GM19397 (cell line): ENCODE results near the gene SCP2.

Experiments
- ATAC-seq: cut with Tn5 transposase; IDR thresholded peaks from one replicate; pipeline ENCODE4 v1.9.1; 2021; ENCODE audit warnings: mild to moderate bottlenecking, moderate library complexity; ENCODE audit not compliant: unreplicated experiment

Gene SCP2, protein sequence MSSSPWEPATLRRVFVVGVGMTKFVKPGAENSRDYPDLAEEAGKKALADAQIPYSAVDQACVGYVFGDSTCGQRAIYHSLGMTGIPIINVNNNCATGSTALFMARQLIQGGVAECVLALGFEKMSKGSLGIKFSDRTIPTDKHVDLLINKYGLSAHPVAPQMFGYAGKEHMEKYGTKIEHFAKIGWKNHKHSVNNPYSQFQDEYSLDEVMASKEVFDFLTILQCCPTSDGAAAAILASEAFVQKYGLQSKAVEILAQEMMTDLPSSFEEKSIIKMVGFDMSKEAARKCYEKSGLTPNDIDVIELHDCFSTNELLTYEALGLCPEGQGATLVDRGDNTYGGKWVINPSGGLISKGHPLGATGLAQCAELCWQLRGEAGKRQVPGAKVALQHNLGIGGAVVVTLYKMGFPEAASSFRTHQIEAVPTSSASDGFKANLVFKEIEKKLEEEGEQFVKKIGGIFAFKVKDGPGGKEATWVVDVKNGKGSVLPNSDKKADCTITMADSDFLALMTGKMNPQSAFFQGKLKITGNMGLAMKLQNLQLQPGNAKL

GRCh38 chr1:52927212-52928014 lies at the start of gene SCP2:
Gene SCP2, plus strand, starts transcription at chr1:52927276. Its CDS starts 121 bp downstream, at chr1:52927397.
- peak; percentile 62 for ATAC-seq

GRCh38 chr1:52877554-52877953 lies 49.5 kb upstream of the SCP2 start:
- no peak for ATAC-seq

- no peak for ATAC-seq
These were observed 46.9 kb upstream of the SCP2 start for GRCh38 chr1:52880206-52880605.

DNA sequence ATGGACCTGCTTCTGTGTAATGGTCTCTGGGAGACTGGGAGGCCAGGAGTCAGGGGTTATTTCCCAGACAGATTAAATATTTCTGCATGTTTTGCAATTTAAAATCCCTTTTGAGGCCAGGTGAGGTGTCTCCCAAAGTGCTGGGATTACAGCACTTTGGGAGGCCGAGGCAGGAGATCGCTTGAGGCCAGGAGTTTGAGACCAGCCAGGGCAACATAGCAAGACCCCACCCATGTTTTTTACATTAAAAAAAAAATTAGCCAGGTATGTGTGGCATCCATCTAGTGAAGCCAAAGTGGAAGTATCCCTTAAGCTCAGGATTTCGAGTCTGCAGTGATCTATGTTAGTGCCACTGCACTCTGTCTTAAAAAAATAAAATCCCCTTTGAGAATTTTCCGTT lies 39.6 kb upstream of the SCP2 start:
- no peak for ATAC-seq

GRCh38 chr1:52892424-52893215 lies 34.5 kb upstream of the SCP2 start:
- no peak for ATAC-seq

DNA sequence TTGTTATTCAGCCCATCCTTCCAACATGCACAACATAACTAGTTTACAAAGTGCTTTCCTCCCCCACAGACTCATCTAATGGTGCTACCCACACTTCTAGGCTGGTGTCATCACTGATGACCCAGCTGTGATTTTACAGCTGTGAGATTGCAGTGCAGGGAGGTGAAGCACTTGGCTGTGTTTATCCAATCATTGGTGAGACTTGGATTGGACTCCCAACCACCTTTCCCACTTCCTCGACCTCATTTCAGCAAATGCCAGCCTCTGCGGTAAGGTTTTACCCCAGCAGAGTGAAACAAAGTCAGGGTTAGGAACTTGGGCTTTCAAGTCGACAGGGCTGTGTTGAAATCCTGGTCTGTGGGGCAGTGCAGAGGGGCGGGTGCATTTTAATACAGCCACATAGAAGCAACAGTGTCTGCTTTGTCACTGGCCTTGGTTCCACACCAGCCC lies 27.6 kb upstream of the SCP2 start:
- no peak for ATAC-seq

DNA sequence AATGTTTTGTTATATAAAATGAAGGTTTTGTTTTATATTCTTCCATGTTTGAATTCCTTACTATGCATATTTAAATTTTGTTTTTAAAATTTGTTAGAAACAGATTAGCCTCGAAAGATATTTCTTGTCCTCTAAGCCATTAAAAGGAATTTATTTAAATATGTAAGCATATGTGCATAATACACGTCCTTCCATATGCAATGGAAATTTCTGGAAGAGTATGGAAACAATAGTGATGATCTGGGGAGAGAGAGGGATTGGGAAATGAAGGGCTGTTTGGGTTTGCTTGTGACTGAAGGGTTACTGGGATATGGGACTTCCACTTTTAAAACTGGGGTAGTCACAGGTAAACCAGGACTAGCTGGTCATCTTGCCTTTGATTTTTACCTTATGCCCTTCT lies 26.7 kb upstream of the SCP2 start:
- no peak for ATAC-seq

GRCh38 chr1:52901384-52901783 lies 25.7 kb upstream of the SCP2 start:
- ATAC-seq, result no peak

DNA sequence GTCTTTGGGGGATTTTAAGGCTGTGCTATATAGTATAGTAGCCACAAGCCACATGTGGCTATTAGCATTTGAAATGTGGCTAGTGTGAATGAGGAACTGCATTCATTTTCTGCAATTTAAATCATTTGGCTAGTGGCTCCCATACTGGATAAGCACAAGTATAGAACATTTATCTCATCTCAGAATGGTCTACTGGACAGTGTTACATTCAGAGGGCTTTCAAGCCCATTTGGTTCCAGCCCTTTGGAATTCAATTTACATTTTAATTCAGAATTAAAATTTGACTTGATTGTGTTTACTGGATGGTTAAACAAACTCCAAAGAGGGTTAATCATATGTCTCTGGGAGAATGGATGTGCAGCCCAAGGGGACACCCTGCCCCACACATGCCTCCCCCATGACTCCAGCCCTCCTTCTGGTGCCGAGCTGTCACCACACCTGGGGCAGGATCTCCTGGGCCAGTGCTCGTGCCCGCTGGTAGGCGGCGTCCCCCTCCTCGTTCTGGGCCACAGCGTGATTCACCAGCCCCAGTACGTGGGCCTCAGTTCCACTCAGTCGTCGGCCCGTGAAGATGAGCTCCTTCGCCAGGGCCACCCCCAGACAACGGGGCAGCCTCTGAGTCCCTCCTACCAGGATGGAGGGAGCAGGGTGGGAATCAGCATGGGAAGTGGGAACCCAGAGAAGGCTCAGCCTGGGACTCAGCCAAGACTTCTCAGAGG lies 22.7 kb upstream of the SCP2 start:
- ATAC-seq, result no peak

DNA sequence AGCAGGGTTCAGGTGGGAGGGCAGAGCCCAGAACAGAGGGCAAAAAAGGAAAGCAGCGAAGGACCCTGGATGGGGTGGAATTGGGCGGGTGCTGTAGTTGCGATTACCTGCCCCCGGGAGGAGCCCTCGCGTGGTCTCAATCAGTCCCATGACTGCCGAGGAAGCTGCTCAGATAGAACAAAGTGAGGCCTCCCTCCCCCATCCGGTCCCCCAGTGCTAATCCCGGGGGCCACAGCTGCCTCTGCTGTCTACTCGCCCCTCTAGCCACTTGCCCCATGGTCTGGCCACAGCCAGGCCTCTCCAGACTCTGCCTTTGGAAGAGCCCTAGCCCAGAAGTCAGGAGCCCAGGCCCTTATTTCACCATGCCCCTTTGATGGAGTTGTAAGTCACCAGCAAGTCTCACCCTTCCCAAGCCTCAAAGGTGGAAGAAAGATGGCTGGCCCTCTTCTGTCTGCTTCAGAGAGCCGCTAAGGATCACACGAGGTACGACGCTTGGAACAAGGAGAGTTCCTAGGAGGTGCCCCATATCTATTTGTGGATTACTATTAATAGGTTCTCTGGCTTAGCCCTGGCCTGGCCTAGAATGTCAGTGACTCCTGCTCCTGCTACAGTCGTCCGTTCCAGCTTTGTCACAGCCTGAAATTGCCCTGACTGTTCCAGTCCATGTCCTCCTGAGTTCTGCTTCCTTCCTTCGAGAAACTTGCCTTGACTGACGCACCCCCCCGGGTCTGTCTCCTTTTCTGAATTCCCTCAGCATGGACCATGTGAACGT lies 22.0 kb upstream of the SCP2 start:
- ATAC-seq, result no peak

DNA sequence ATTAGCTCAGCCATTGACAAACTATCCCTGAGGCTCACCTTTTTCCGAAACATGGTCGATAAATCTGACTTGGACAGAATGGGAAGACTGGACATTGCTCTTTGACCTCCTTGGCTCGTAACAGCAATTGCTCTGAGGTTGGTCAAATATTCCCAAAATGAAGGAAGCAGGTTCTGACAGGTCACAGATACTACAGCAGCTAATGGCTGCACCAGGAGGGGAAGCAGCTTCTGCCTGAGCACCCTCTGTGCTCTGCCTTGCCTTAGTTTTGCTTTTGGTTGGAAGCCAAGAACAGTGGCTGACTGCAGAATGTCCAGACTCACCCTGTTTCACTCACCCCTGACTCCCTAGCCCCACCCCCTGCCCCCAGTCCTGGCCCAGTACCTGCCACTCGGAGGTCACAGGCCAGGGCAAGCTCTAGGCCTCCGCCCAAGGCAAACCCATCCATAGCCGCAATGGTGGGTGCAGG lies 20.9 kb upstream of the SCP2 start:
- no peak for ATAC-seq

- no peak for ATAC-seq
These were observed 19.8 kb upstream of the SCP2 start for GRCh38 chr1:52907068-52907811.

DNA sequence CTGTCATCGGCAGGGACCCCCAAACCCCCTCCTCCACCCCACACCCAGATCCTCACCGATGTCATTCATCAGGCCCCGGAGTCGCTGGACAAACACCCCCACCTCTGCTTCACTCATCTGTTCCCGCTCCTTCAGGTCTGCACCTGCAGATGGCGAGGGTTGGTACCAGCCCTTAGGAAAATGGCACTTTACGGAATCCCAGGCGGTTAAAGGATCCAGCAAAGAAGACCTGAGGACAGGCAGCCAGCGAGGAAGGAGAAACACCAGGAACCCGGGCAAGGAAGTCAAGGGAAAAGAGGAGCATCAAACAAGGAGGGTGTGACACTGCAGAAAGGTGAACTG lies 19.3 kb upstream of the SCP2 start:
- no peak for ATAC-seq

- ATAC-seq, result no peak
These were observed 15.5 kb upstream of the SCP2 start for GRCh38 chr1:52911541-52911940.

DNA sequence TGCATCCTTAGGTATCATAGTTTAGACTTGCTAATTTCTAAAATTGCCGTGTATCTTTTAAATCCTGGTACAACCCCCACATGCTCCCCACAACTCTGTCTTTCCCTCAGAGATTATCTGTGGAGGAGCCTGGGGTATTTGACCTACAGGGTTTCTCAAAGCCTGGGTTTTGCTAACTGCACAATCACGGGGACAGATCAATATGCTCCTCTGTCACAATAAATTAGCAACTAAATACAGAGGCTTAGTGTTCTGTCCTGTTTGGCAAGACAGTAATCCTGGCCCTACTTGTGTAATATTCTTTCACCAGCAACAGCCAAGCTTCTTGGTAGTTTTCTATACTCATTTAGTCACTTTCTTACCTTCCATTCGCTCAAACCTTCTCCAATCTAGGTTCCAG lies 14.1 kb upstream of the SCP2 start:
- ATAC-seq, result no peak

DNA sequence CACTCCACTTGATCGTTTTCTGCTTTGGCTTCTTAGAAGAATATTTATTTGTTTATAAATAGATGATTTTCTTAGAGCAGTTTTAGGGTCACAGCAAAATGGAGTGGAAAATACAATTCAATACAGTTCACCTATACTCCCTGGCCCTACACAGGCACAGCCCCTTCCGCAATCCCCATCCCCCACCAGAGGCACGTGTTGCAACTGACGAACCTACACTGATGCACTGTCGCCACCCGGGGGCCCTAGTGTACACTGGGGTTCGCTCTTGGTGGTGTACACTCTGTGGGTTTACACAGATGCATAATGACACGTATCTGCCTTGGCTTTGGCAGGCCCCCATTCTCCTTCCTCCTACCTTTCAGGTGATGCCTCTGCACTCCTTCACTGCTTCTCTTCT lies 13.5 kb upstream of the SCP2 start:
- ATAC-seq, result no peak

GRCh38 chr1:52914463-52914862 lies 12.6 kb upstream of the SCP2 start:
- ATAC-seq, result no peak

DNA sequence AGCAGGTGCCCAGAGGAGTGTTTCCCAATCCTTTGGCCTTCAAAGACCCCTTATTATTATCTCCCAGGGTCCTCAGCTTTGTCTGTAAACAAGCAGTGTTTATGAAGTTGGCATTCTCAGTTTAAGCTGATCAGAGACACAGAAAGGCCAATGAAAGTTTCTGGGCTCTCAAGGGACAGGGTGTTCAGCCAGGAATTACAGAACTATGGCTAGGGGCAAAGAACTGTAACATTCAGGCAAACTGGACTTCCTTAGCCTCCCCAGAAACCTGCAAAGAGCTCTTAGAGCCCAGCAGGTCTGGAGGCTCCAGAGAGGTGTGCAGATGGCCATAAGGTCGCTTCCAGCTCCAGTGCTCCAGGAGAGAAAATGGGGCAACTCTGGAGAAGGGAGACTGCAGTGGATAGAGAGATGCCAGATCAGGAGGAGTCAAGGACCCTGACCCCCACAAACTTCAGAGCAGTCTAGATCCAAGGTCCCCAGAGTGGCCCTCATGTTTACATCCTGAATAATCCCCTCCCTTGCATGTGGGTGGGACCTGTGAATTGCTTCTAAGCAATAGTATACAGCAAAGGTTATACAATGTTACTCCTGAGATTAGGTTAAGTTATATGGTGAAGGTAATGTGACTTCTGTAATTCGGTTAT lies 11.7 kb upstream of the SCP2 start:
- ATAC-seq, result no peak

GRCh38 chr1:52915855-52916220 lies 11.2 kb upstream of the SCP2 start:
- no peak for ATAC-seq
